Measurements from ENCODE around the gene SLC47A1.

The SLC47A1 gene

GRCh38 chr17:19619705-19620325 is 86.2 kb downstream of the SLC47A1 start:
- no peak for TF ChIP-seq CTCF (IDR thresholded peaks at IDR 0.05; ENCODE audit: low read depth, low read length, missing control alignments)
- no peak for DNase-seq
- in situ Hi-C loops (cut with HindIII; ENCODE audit: low pct_ligation_motif_present, low sequenced_read_pairs) = no loop called here
- Histone ChIP-seq H3K4me3 (ENCODE audit: low read depth, low read length) (no peak overlapping the region), H3K27ac (no peak overlapping the region), H3K27me3 (replicated peaks) (no peaks in the 10 kb centered on the region), H3K36me3 (replicated peaks) (no peaks in the 10 kb centered on the region)

GRCh38 chr17:19621697-19622096 is 88.0 kb downstream of the SLC47A1 start:
- DNase-seq = no peak

GRCh38 chr17:19626079-19626478 is 92.4 kb downstream of the SLC47A1 start:
- no peak overlapping the region for H3K4me3 ChIP-seq (ENCODE audit: low read depth, low read length)
- in situ Hi-C loops (cut with HindIII; ENCODE audit: low pct_ligation_motif_present, low sequenced_read_pairs) = no loop called here
- no peaks in the 10 kb centered on the region for H3K27me3 ChIP-seq (replicated peaks)
- no peak for DNase-seq
- no peak overlapping the region for H3K27ac ChIP-seq
- TF ChIP-seq CTCF (IDR thresholded peaks at IDR 0.05; ENCODE audit: low read depth, low read length, missing control alignments) = no peak
- no peaks in the 10 kb centered on the region for H3K36me3 ChIP-seq (replicated peaks)

More at GRCh38 chr17:19621697-19622096, 88.0 kb downstream of the SLC47A1 start:
- no peak for TF ChIP-seq CTCF (IDR thresholded peaks at IDR 0.05; ENCODE audit: low read depth, low read length, missing control alignments)
- H3K4me3 ChIP-seq (ENCODE audit: low read depth, low read length) = no peak overlapping the region
- in situ Hi-C loops (cut with HindIII; ENCODE audit: low pct_ligation_motif_present, low sequenced_read_pairs) = no loop called here
- H3K27ac ChIP-seq = no peak overlapping the region
- H3K27me3 ChIP-seq (replicated peaks) = no peaks in the 10 kb centered on the region
- H3K36me3 ChIP-seq (replicated peaks) = no peaks in the 10 kb centered on the region

All from brain microvascular endothelial cell (primary cell).